Neuron (in vitro differentiated cells): ENCODE measurements around the gene ITGA2.

Experiments used
- H2AFZ ChIP-seq: one replicate; pipeline ENCODE4 v1.6.1; 2013; ENCODE audit warnings: low read depth, mild to moderate bottlenecking, inconsistent platforms, low read length, moderate library complexity
- H3K27me3 ChIP-seq: one replicate; pipeline ENCODE4 v1.6.1; 2013; ENCODE audit warnings: low read length; ENCODE audit not compliant: insufficient read depth
- H3K36me3 ChIP-seq: one replicate; pipeline ENCODE4 v1.6.1; 2013; ENCODE audit warnings: low read length; ENCODE audit not compliant: insufficient read depth
- H3K4me1 ChIP-seq: one replicate; pipeline ENCODE4 v1.6.1; 2013; ENCODE audit warnings: low read length; ENCODE audit not compliant: insufficient read depth
- H3K4me3 ChIP-seq: 2 replicates; pipeline ENCODE4 v1.5.1; 2013; ENCODE audit warnings: mild to moderate bottlenecking, low read length, moderate library complexity
- H3K9me3 ChIP-seq: one replicate; pipeline ENCODE4 v1.6.1; 2013; ENCODE audit warnings: low read length

The ITGA2 gene

GRCh38 chr5:53063176-53063575 is 74.0 kb downstream of the ITGA2 start:
- Histone ChIP-seq H3K4me3 (no peak overlapping the region), H2AFZ (no peak overlapping the region), H3K9me3 (no peaks in the 10 kb centered on the region), H3K27me3 (no peaks in the 10 kb centered on the region), H3K36me3 (peaks cover 21% of the 10 kb centered on the region), H3K4me1 (no peaks in the 10 kb centered on the region)

GRCh38 chr5:53063791-53064190 is 74.6 kb downstream of the ITGA2 start:
- Histone ChIP-seq H3K36me3 (peaks cover 22% of the 10 kb centered on the region), H3K9me3 (no peaks in the 10 kb centered on the region), H2AFZ (no peak overlapping the region), H3K4me1 (no peaks in the 10 kb centered on the region), H3K4me3 (no peak overlapping the region), H3K27me3 (no peaks in the 10 kb centered on the region)

GRCh38 chr5:53066088-53066487 is 76.9 kb downstream of the ITGA2 start:
- no peaks in the 10 kb centered on the region for H3K4me1 ChIP-seq
- no peaks in the 10 kb centered on the region for H3K27me3 ChIP-seq
- H3K4me3 ChIP-seq = no peak overlapping the region
- H3K9me3 ChIP-seq = no peaks in the 10 kb centered on the region
- peaks cover 21% of the 10 kb centered on the region for H3K36me3 ChIP-seq
- no peak overlapping the region for H2AFZ ChIP-seq

- no peaks in the 10 kb centered on the region for H3K4me1 ChIP-seq
- no peak overlapping the region for H2AFZ ChIP-seq
- H3K4me3 ChIP-seq = no peak overlapping the region
- peaks cover 16% of the 10 kb centered on the region for H3K36me3 ChIP-seq
- no peaks in the 10 kb centered on the region for H3K9me3 ChIP-seq
- no peaks in the 10 kb centered on the region for H3K27me3 ChIP-seq
Observed at GRCh38 chr5:53067641-53068040, 78.5 kb downstream of the ITGA2 start.

- Histone ChIP-seq H3K36me3 (peaks cover 19% of the 10 kb centered on the region), H3K27me3 (no peaks in the 10 kb centered on the region), H3K4me3 (no peak overlapping the region), H2AFZ (no peak overlapping the region), H3K9me3 (no peaks in the 10 kb centered on the region), H3K4me1 (no peaks in the 10 kb centered on the region)
Observed at GRCh38 chr5:53068291-53068836, 79.2 kb downstream of the ITGA2 start.

- H3K4me3 ChIP-seq = no peak overlapping the region
- no peaks in the 10 kb centered on the region for H3K27me3 ChIP-seq
- H3K4me1 ChIP-seq = no peaks in the 10 kb centered on the region
- H2AFZ ChIP-seq = no peak overlapping the region
- peaks cover 25% of the 10 kb centered on the region for H3K36me3 ChIP-seq
- no peaks in the 10 kb centered on the region for H3K9me3 ChIP-seq
Observed at GRCh38 chr5:53069626-53070025, 80.5 kb downstream of the ITGA2 start.

- H3K36me3 ChIP-seq = peaks cover 41% of the 10 kb centered on the region
- H3K27me3 ChIP-seq = no peaks in the 10 kb centered on the region
- H3K4me3 ChIP-seq = no peak overlapping the region
- no peaks in the 10 kb centered on the region for H3K9me3 ChIP-seq
- H2AFZ ChIP-seq = no peak overlapping the region
- no peaks in the 10 kb centered on the region for H3K4me1 ChIP-seq
Observed at GRCh38 chr5:53071298-53071697, 82.1 kb downstream of the ITGA2 start.

GRCh38 chr5:53071738-53072137 is 82.6 kb downstream of the ITGA2 start:
- no peaks in the 10 kb centered on the region for H3K9me3 ChIP-seq
- no peaks in the 10 kb centered on the region for H3K27me3 ChIP-seq
- H3K36me3 ChIP-seq = peaks cover 41% of the 10 kb centered on the region
- no peak overlapping the region for H2AFZ ChIP-seq
- no peaks in the 10 kb centered on the region for H3K4me1 ChIP-seq
- no peak overlapping the region for H3K4me3 ChIP-seq

GRCh38 chr5:53073348-53073747 is 84.2 kb downstream of the ITGA2 start:
- Histone ChIP-seq H2AFZ (no peak overlapping the region), H3K36me3 (peaks cover 35% of the 10 kb centered on the region), H3K27me3 (no peaks in the 10 kb centered on the region), H3K9me3 (no peaks in the 10 kb centered on the region), H3K4me1 (no peaks in the 10 kb centered on the region), H3K4me3 (no peak overlapping the region)

- Histone ChIP-seq H3K4me3 (no peak overlapping the region), H2AFZ (no peak overlapping the region), H3K27me3 (no peaks in the 10 kb centered on the region), H3K4me1 (no peaks in the 10 kb centered on the region), H3K36me3 (peaks cover 43% of the 10 kb centered on the region), H3K9me3 (no peaks in the 10 kb centered on the region)
Observed at GRCh38 chr5:53076014-53076583, 86.9 kb downstream of the ITGA2 start.

GRCh38 chr5:53080271-53080670 is 91.1 kb downstream of the ITGA2 start:
- Histone ChIP-seq H3K9me3 (no peaks in the 10 kb centered on the region), H3K4me1 (no peaks in the 10 kb centered on the region), H3K4me3 (no peak overlapping the region), H3K27me3 (no peaks in the 10 kb centered on the region), H3K36me3 (peaks cover 41% of the 10 kb centered on the region), H2AFZ (no peak overlapping the region)

- no peaks in the 10 kb centered on the region for H3K27me3 ChIP-seq
- H3K4me1 ChIP-seq = no peaks in the 10 kb centered on the region
- no peak overlapping the region for H3K4me3 ChIP-seq
- H2AFZ ChIP-seq = no peak overlapping the region
- H3K36me3 ChIP-seq = peaks cover 31% of the 10 kb centered on the region
- H3K9me3 ChIP-seq = no peaks in the 10 kb centered on the region
Observed at GRCh38 chr5:53083927-53084326, 94.8 kb downstream of the ITGA2 start.

GRCh38 chr5:53084546-53085255 is 95.5 kb downstream of the ITGA2 start:
- Histone ChIP-seq H3K36me3 (peaks cover 29% of the 10 kb centered on the region), H2AFZ (no peak overlapping the region), H3K27me3 (no peaks in the 10 kb centered on the region), H3K9me3 (no peaks in the 10 kb centered on the region), H3K4me3 (no peak overlapping the region), H3K4me1 (no peaks in the 10 kb centered on the region)
